ENCODE measurements around the gene TPX2.

- TF ChIP-seq EZH2phosphoT487 (IDR thresholded peaks at IDR 0.05; ENCODE audit: insufficient read depth, low read depth) (no peak), EZH2 (IDR thresholded peaks at IDR 0.05; ENCODE audit: insufficient read depth, poor library complexity, severe bottlenecking) (no peak)
Observed at GRCh38 chr20:31700747-31701146, 38.3 kb upstream of the TPX2 start.
